Stimulated activated CD8-positive, alpha-beta memory T cell treated with anti-CD3 and anti-CD28 coated beads, Interleukin-12 subunit alpha, Interleukin-12 subunit beta, amount 100 ng/mL, for 1 hour (primary cell): Measurements from ENCODE around the gene GLUL.
A peak's percentile ranks its signal among the peaks of the same experiment; 100 is the strongest.

Experiments used
- DNase-seq: peaks from one replicate; pipeline ENCODE4 v3.0.0-alpha.2; 2020; ENCODE audit warnings: low read depth

The GLUL gene

GRCh38 chr1:182391362-182392049, at the start of gene GLUL:
TSS of gene GLUL (minus strand) at chr1:182391790. CDS start at chr1:182388737, 3,053 bp downstream.
- peak; percentile 26 for DNase-seq

- DNase-seq, result no peak
Observed at GRCh38 chr1:182438326-182438725, 46.7 kb upstream of the GLUL start.

GRCh38 chr1:182433580-182433979, 42.0 kb upstream of the GLUL start:
- DNase-seq, result no peak

- no peak for DNase-seq
Observed at GRCh38 chr1:182431278-182431677, 39.7 kb upstream of the GLUL start.

GRCh38 chr1:182430263-182431068, 38.9 kb upstream of the GLUL start:
- DNase-seq, result peak; percentile 10

GRCh38 chr1:182428043-182428442, 36.5 kb upstream of the GLUL start:
- DNase-seq, result no peak

GRCh38 chr1:182426442-182427430, 35.1 kb upstream of the GLUL start:
- DNase-seq, result no peak

GRCh38 chr1:182415789-182416188, 24.2 kb upstream of the GLUL start:
- no peak for DNase-seq

- no peak for DNase-seq
Observed at GRCh38 chr1:182413969-182414368, 22.4 kb upstream of the GLUL start.

- DNase-seq, result no peak
Observed at GRCh38 chr1:182413486-182413885, 21.9 kb upstream of the GLUL start.

- no peak for DNase-seq
Observed at GRCh38 chr1:182410620-182411273, 19.2 kb upstream of the GLUL start.

- DNase-seq, result no peak
Observed at GRCh38 chr1:182410138-182410537, 18.5 kb upstream of the GLUL start.

GRCh38 chr1:182408435-182409075, 17.0 kb upstream of the GLUL start:
- no peak for DNase-seq

GRCh38 chr1:182407724-182408123, 16.1 kb upstream of the GLUL start:
- no peak for DNase-seq

- no peak for DNase-seq
Observed at GRCh38 chr1:182406012-182406411, 14.4 kb upstream of the GLUL start.

GRCh38 chr1:182405578-182405977, 14.0 kb upstream of the GLUL start:
- DNase-seq, result no peak

- DNase-seq, result no peak
Observed at GRCh38 chr1:182404781-182405180, 13.2 kb upstream of the GLUL start.

GRCh38 chr1:182400567-182400966, 9.0 kb upstream of the GLUL start, which contains the start of gene TEDDM1:
TSS of gene TEDDM1 (minus strand) at chr1:182400667. CDS start at chr1:182400485, 182 bp downstream.
- DNase-seq, result no peak

- no peak for DNase-seq
Observed at GRCh38 chr1:182397653-182398393, 6.2 kb upstream of the GLUL start.

GRCh38 chr1:182395906-182396305, 4.3 kb upstream of the GLUL start:
- DNase-seq, result no peak
